ENCODE measurements around the gene EPHA3. TPM values are rescaled to one million over a fixed set of nuclear protein-coding genes. Genes with fewer than 3 reads are reported as not detected.

The EPHA3 gene
- under 1 TPM in 1 of 2 donors, not detected in 1; 0.72 TPM for total RNA-seq

DNA sequence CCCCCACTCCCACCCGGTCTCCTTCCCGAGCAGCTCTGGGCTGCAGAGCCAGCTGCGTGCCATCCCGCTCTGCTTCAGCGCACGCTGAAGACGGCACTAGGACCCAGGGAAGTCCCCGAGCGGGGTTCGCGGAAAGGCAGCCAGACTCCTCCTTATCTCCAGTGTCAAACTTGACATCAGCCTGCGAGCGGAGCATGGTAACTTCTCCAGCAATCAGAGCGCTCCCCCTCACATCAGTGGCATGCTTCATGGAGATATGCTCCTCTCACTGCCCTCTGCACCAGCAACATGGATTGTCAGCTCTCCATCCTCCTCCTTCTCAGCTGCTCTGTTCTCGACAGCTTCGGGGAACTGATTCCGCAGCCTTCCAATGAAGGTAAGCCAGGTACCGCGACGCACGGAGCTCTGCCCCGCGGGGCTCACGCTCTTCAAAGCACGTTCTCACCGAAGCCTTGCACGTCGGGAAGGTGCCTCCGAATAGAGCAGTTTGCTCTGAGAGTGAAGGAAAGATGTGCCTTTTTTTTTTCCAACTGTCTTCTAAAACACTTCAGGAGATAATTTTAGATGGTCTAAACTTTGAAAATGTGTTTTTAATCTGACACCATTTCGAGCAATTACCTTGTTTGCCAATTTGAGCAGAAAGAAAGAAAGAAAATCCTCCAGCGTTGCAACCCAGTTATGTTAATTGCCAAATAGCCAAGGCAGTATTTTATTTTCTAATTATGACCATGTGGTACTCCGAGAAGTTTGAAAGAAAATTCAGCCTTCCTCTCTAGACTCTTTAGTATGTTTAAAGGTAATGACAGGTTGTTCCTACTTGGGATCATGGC is at the start of gene EPHA3:
TSS of gene EPHA3 (plus strand) at position 161 of the 830 bp plus-strand sequence. CDS start at position 289, 128 bp downstream.
- no peaks in the 10 kb centered on the region for H3K36me3 Mint-ChIP-seq
- H3K9me3 Mint-ChIP-seq = no peaks in the 10 kb centered on the region
- no peak within 1 kb of the TSS for H3K27ac Mint-ChIP-seq
- DNase-seq (ENCODE audit: low spot score in 2 of 2) (peak in 1 of 2 donors; percentile 51), ATAC-seq (peak; percentile 43 to 99)

DNA sequence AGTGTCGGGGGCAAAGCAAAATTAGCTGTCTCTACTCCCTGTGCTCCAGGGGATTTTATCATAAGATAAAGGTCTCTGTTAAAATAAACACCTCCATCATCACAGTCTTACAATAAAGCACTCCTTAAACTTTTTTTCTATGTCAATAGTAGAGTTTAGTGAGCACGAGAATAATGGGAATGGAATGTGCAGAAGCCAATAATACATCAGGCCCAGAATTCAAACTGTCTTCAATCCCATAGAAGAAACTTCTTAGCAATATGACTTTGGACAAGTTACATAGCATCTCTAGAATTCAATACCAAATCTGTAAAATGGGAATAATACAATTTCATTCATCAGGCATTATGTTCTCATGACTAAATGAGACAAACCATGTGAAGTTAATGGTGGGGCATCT is 49.0 kb upstream of the EPHA3 start:
- Mint-ChIP-seq H3K9me3 (peaks cover 0 to 14% of the 10 kb centered on the region in 2 donors), H3K36me3 (no peaks in the 10 kb centered on the region), H3K27ac (no peak overlapping the region)
- no peak for ATAC-seq
- no peak for DNase-seq (ENCODE audit: low spot score in 2 of 2)

DNA sequence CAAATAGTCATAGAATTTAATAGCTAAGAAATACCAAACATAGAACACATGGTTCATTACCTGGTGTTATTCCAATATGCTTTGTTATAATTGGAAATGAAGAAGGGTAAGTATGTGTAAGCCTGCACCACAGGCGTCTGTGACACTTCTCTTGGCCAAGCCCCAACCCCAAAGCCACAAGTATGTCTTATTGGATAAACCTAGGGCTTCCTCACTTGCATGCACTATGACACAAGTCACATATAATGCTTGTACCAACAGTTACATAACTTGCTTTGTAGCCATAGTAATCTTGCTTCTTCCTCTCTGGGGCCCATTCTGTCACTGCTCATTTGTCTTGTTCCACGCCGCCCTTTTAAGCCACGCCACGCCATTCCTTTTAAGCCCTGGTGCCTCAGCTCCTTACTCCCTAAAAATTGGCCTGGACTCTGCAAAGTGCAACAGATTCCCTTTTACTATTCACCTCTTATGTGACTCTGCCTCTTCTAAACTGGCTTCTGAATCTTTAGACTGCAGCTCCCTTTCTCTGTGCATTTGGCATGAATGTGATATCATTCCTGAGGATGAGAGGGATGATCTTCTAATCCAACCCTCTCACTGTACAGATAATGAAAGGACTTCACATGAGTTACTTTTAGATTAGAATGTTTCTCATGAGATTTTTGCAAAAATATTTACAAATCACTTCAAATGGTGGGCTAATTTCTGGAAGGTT is 48.1 kb upstream of the EPHA3 start:
- ATAC-seq (no peak), DNase-seq (ENCODE audit: low spot score in 2 of 2) (no peak)
- Mint-ChIP-seq H3K9me3 (peaks cover 0 to 14% of the 10 kb centered on the region in 2 donors), H3K36me3 (no peaks in the 10 kb centered on the region), H3K27ac (no peak overlapping the region)

DNA sequence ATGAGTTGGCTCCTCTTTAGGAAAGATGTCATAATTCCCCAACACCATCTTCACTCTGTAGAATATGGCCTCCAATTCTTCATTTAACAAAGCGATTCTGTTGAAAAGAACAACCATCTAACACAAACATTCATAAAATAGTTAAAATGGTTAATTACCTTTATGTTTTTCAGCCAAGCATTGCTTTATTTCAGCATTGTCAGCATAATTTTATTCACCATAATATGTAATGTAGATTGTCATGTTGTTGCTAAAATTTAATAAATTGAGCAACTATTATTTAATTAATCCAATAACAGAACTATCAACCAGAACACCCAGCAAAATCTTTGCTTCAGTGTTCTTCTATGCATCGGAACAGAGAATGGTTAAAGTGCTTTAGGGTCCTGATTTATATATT is 46.2 kb upstream of the EPHA3 start:
- DNase-seq (ENCODE audit: low spot score in 2 of 2) (no peak), ATAC-seq (no peak)
- Mint-ChIP-seq H3K9me3 (peaks cover 5 to 11% of the 10 kb centered on the region in 2 donors), H3K27ac (no peak overlapping the region), H3K36me3 (no peaks in the 10 kb centered on the region)

DNA sequence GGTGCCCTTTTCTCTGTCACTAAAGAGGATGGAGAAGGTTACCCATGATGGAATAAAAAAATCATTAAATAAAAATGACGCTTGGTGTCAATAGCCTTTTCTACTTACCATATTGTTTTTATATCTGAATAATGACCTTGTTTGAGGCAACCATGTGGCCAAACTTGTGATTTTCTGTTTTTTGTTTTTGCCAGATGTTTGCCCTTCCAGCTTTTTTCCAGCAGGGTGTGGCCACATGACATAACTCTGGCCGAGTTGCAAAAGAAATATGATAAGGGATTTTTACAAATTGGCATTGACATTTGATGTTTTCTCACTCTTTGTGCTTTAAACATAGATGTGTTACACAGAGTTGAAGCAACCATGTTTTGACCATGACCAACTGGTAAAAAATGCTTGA is 39.7 kb upstream of the EPHA3 start:
- no peak for DNase-seq (ENCODE audit: low spot score in 2 of 2)
- no peak for ATAC-seq
- Mint-ChIP-seq H3K9me3 (peaks cover 0 to 5% of the 10 kb centered on the region in 2 donors), H3K27ac (no peak overlapping the region), H3K36me3 (no peaks in the 10 kb centered on the region)

DNA sequence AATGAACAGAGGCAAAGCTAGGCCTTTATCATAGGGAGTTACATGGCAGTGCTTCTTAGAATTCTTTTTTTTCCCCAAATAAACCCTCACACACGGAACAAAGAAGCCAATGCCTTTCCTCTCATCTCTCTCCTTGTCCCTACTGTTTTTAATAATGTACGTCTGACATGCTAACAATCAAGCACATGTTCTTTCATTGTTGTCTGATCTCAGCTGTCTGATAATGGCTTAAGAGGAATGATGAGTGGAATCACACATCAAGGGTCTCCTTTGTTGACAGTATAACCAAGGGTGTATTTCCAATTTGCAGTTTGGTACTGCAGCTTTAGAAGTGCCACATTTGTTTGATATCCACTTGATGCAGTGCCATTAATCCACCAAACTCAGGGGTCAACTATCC is 34.8 kb upstream of the EPHA3 start:
- no peak for DNase-seq (ENCODE audit: low spot score in 2 of 2)
- H3K9me3 Mint-ChIP-seq = peaks cover 0 to 12% of the 10 kb centered on the region in 2 donors
- H3K36me3 Mint-ChIP-seq = peaks cover 0 to 10% of the 10 kb centered on the region in 2 donors
- ATAC-seq = no peak
- no peak overlapping the region for H3K27ac Mint-ChIP-seq

DNA sequence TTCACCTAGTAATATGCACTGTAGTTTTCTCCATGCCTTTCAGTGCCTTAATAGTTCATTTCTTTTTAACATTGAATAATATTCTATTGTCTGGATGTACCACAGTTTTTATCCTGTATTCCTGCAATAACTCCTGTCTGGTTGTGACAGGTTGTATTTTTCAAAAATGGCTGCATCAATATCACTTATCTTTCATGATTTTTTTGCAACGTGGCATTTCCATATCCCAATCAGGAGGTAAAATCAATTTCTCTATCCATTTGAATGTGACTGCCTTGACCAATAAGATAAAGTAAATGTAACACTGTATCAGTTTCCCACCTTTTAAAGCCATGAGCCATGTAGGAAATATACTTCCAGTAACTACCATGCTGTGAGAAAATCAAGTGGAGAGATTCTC is 27.5 kb upstream of the EPHA3 start:
- Mint-ChIP-seq H3K9me3 (peaks cover 0 to 6% of the 10 kb centered on the region in 2 donors), H3K36me3 (peaks cover 0 to 4% of the 10 kb centered on the region in 2 donors), H3K27ac (no peak overlapping the region)
- DNase-seq (ENCODE audit: low spot score in 2 of 2) (no peak), ATAC-seq (no peak)

DNA sequence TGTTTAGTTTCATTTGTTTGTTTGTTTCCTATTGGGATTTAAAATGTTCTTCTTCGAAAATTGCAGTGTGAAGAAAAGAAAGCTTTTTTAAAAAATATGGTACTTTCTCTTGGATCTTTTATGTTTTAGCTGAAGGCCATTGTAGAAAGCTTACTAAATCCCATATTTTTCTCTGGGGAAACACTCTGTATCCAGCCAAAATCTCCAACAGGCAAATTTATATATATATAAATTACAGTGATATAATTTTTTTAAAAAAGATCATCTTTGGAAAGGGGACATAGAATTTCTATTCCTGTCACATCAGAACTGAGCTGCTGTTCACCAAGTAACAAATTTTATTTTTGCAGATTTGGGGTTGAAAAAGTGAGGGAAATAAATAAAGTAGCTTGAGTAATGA is 19.6 kb upstream of the EPHA3 start:
- Mint-ChIP-seq H3K36me3 (no peaks in the 10 kb centered on the region), H3K9me3 (peaks cover 0 to 3% of the 10 kb centered on the region in 2 donors), H3K27ac (no peak overlapping the region)
- ATAC-seq = no peak
- no peak for DNase-seq (ENCODE audit: low spot score in 2 of 2)

DNA sequence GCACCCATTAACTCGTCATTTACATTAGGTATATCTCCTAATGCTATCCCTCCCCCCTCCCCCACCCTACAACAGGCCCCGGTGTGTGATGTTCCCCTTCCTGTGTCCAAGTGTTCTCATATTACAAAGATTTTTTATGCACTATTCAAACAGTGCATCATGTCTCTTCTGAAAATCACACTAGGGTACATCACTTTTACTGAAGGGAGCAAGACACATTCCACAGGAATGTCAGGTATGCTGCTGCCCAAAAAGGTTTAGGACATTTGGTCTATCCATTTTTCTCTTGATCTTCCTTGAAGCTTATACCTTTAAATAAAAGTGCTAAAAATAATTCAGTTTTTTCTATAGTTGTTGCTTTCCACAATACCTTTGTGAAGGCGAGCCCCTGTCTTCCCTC is 9.2 kb upstream of the EPHA3 start:
- Mint-ChIP-seq H3K9me3 (no peaks in the 10 kb centered on the region), H3K27ac (no peak overlapping the region), H3K36me3 (no peaks in the 10 kb centered on the region)
- no peak for DNase-seq (ENCODE audit: low spot score in 2 of 2)
- ATAC-seq = no peak

DNA sequence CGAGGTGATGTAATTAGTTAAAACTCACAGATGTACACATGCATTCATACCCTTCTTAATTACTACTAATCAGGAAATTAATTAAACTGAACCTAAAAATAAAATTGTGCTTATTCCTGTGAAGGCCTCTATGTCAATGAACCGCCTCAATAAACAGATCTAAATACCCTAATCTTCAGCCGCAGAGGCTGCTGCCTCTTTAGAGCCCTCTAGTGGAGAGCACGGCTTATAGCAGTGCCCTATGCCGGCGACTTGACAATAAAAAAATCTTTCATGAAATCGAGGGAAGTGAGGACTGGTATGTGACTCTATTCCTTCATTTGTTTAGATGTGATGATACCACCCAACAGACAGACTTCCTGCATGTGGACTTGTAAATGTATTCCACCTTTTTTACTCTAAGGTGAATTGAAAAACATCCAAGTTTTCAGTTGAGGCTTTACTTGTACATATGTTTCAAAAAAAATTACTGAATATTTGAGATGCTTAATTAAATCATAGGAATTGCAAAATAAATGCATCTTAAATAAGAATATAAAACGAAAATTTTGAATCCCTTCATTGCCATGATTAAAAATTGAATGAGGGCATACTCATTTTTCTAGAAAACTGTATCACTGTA is 8.3 kb upstream of the EPHA3 start:
- DNase-seq (ENCODE audit: low spot score in 2 of 2) = peak in 1 of 2 donors; percentile 39
- Mint-ChIP-seq H3K36me3 (no peaks in the 10 kb centered on the region), H3K27ac (no peak overlapping the region), H3K9me3 (no peaks in the 10 kb centered on the region)
- peak in 1 of 2 donors; percentile 65 for ATAC-seq

DNA sequence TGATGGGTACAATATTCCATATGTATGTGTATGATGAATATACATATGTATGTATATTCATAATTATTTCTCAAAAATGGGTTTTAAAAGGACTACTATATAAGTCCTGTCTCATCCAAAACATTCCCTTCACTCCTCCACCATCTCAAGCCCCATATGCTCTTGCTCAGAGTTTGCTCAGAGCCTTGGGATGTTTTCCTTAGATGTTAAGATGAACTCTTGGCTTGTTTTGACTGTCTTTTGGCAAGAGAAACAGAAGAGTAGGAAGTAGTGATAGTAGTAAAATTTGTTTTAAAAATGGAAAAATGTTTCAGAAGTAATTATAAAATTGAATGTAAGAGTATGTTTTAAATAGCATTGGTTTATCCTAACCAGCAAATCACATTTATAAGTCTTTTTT is 6.2 kb upstream of the EPHA3 start:
- Mint-ChIP-seq H3K36me3 (no peaks in the 10 kb centered on the region), H3K27ac (no peak overlapping the region), H3K9me3 (no peaks in the 10 kb centered on the region)
- ATAC-seq (no peak), DNase-seq (ENCODE audit: low spot score in 2 of 2) (no peak)

DNA sequence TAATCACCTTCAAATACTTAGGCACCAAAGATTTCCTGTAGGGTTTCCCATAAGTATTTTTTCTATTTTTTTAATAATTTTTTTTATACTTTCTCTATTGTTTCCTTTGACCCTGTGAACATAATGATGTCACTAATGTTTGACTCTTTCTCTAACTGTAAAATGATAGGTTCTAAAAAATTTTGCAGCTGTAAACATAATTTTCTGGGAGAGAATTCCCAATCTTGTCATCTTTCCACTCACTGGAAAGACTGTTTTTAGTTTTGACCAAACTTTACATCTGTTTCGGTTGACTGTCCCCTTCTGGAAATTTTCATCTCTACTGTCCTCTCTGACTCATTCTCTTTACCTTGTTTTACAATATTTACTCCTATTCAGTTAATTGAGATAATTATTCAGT is 5.5 kb upstream of the EPHA3 start:
- DNase-seq (ENCODE audit: low spot score in 2 of 2) (no peak), ATAC-seq (no peak)
- Mint-ChIP-seq H3K36me3 (no peaks in the 10 kb centered on the region), H3K9me3 (no peaks in the 10 kb centered on the region), H3K27ac (no peak overlapping the region)

DNA sequence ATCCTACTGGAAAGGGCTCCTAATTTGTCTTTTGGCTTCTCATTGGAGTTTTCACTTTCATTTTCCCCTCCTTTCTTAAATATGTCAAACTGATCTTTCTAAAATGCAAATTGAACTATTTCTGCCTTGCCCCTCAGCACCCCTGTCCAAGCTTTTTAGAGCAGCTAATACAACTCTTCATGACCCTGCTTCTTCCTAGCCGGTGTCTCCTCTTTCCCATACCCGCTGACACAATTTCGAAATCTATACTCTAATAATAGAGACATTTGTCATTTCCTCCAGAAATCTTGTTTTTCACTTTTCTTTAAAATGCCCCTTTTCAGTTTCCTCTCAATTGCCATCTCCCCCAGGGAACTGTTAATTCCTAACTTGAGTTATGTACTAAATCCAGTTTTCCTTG is 2.9 kb upstream of the EPHA3 start:
- ATAC-seq (no peak), DNase-seq (ENCODE audit: low spot score in 2 of 2) (no peak)
- Mint-ChIP-seq H3K36me3 (no peaks in the 10 kb centered on the region), H3K9me3 (no peaks in the 10 kb centered on the region), H3K27ac (no peak overlapping the region)

DNA sequence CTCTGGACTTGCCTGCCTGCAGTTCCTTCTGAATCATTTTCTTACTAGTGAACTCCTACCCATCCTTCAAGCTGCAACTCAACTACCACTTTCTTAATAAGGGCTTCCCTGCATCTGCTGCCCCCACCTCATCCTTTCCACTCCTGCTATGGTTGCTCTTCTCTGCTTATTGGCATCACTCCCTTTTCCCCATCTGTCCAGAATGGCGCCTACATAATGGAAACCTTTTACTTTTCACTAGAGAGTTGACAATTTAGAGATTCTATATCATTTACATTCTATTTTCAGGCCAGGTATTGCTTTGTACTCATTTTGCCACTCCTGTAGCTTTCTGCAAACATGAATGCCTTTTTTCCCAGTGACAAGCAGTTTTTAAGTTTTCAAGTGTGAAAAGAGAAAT is 1.9 kb upstream of the EPHA3 start:
- DNase-seq (ENCODE audit: low spot score in 2 of 2) (no peak), ATAC-seq (no peak)
- H3K27ac Mint-ChIP-seq = no peak overlapping the region
- H3K36me3 Mint-ChIP-seq = no peaks in the 10 kb centered on the region
- no peaks in the 10 kb centered on the region for H3K9me3 Mint-ChIP-seq

DNA sequence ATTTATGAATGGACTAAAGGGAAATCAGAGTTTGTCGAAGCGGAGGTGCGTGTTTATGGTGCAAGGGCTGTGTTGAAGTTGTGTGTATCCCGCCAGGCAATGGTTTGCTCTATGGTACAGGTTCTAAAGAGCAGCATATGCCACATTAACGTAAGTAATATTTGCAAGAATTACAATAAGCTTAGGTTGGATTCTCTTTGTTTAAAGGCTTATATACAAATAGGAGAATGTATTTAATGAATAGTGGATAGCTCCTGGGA is 800 bp downstream of the EPHA3 start:
- no peak for DNase-seq (ENCODE audit: low spot score in 2 of 2)
- no peaks in the 10 kb centered on the region for H3K36me3 Mint-ChIP-seq
- no peak for ATAC-seq
- H3K27ac Mint-ChIP-seq = no peak overlapping the region
- H3K9me3 Mint-ChIP-seq = no peaks in the 10 kb centered on the region

DNA sequence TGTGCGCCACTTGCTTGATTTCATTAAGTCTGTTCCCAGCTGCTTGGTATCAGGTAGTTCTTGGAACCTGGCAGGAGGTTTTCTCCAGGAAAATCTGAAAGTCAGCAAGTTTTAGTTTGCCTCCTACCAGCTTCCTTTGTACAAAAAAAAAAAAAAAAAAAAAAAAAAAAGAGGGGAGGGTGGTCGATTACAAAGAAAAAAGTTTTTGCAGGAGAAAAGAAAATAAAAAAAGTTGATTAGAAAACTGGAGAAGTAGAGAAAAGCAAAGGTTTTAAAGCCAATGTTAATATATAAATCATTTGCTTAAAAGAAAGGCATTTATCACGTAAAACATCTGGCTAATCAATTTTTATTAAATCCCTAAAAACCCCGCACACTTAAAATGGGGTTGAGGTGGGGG is 5.9 kb downstream of the EPHA3 start:
- Mint-ChIP-seq H3K9me3 (no peaks in the 10 kb centered on the region), H3K27ac (no peak overlapping the region), H3K36me3 (no peaks in the 10 kb centered on the region)
- DNase-seq (ENCODE audit: low spot score in 2 of 2) (no peak), ATAC-seq (no peak)

DNA sequence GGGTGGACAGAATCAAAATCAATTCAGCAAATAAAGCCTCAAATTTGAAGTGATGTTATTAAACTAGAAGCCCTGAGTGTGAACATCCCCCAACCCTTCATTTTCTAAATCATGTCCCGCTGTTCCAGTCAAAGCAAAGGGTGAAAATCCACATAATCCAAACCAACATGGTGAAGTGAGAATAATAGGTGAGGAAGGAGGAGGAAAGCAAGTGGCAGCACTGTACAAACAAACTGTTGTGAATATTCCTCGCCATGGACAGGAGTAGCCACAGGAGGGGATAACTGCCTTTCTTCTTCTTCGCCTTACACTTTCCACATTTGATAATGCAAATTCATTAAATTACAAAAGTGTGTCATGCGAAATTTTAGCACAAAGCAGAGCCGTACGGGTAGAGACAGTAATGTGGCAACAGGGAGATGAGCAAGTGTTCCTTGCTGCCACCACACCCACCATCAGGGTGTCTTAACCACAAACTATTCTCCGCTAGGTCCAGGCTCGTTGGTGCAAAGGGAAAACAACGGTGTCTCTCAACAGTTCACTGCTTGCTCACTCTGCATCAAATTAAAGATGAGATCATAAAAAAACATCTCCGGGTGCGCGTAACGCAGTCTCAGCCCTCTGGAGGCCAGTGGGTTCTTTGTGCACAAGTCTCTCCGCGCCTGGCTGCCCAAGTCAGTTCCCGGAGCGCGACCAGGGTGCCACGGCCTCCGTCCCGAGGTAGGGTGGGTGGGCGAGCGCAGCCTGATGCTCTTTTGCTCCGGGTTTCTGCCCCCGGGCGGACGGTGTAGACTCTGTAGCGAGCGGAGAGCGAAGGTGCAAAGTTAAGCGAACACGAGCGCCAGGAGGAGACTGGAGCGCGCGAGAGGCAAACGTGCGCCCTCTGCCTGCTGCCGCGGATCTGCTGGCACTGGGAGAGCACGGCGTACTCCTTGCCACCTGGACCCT is 6.7 kb downstream of the EPHA3 start:
- ATAC-seq = peak; percentile 41 to 90
- H3K36me3 Mint-ChIP-seq = no peaks in the 10 kb centered on the region

More for the DNA sequence above, 6.7 kb downstream of the EPHA3 start:
- no peak overlapping the region for H3K27ac Mint-ChIP-seq
- DNase-seq (ENCODE audit: low spot score in 2 of 2) = peak; percentile 38 to 50
- H3K9me3 Mint-ChIP-seq = no peaks in the 10 kb centered on the region
